Neural progenitor cell (in vitro differentiated cells): ENCODE measurements around the gene SYT15.
"Not testable (repeated sequence)": the region's sequence is repeated elsewhere in the genome, so short reads cannot be mapped to it uniquely, and the experiment has no call there.

ENCODE experiments used
- CTCF ChIP-seq: fragments of 200-600 bp; sonication (generic); IDR thresholded peaks from 2 replicates; pipeline ENCODE4 v1.5.1; 2017; ENCODE audit warnings: antibody characterized with exemption, mild to moderate bottlenecking
- EZH2 ChIP-seq: fragments of 200-600 bp; sonication (generic); IDR thresholded peaks from 2 replicates; pipeline ENCODE4 v1.6.1; 2017; ENCODE audit warnings: antibody characterized with exemption, mild to moderate bottlenecking, moderate library complexity
- EZH2phosphoT487 ChIP-seq: fragments of 200-600 bp; sonication (generic); IDR thresholded peaks from 2 replicates; pipeline ENCODE4 v1.6.1; 2017; ENCODE audit warnings: antibody characterized with exemption

- not testable (repeated sequence) for TF ChIP-seq CTCF, EZH2phosphoT487, EZH2
These were observed 5.0 kb upstream of the SYT15 start for GRCh38 chr10:46573884-46574283.
